ENCODE data around the gene MMP11. TPM values are rescaled to one million over a fixed set of nuclear protein-coding genes. Genes with fewer than 3 reads are reported as not detected.

Gene MMP11
- total and polyA plus RNA-seq, 8 donors = 1.2 to 10.7 (median 9.6) TPM

- Histone ChIP-seq H3K36me3 (peaks cover 0 to 12% of the 10 kb centered on the region in 2 donors), H3K4me3 (peak overlapping the region; percentile 84 to 93), H3K27me3 (no peaks in the 10 kb centered on the region), H3K9me3 (no peaks in the 10 kb centered on the region), H3K4me1 (peaks cover 8 to 34% of the 10 kb centered on the region in 2 donors), H3K27ac (peak overlapping the region; percentile 99 to 100)
- intact Hi-C loops (cut with DNase I) = loop anchor here in 1 of 2 donors (10.0 kb wide), 1 partner anchor 47 kb away; the partner anchor contains the start of gene DERL3
- no peak for TF ChIP-seq CTCF (IDR thresholded peaks at IDR 0.05)
- DNase-seq (no peak), ATAC-seq (no peak)
These were observed 14.9 kb downstream of the MMP11 start for GRCh38 chr22:23787600-23787896.

GRCh38 chr22:23787910-23788309, 15.3 kb downstream of the MMP11 start:
- no peak for DNase-seq
- Histone ChIP-seq H3K27ac (peak overlapping the region; percentile 99 to 100), H3K9me3 (no peaks in the 10 kb centered on the region), H3K27me3 (no peaks in the 10 kb centered on the region), H3K4me1 (peaks cover 8 to 34% of the 10 kb centered on the region in 2 donors), H3K4me3 (peak overlapping the region; percentile 84 to 93), H3K36me3 (peaks cover 0 to 16% of the 10 kb centered on the region in 2 donors)
- no peak for ATAC-seq
- intact Hi-C loops (cut with DNase I) = loop anchor here in 1 of 2 donors (10.0 kb wide), 1 partner anchor 47 kb away; the partner anchor contains the start of gene DERL3
- no peak for TF ChIP-seq CTCF (IDR thresholded peaks at IDR 0.05)

GRCh38 chr22:23789121-23789520, 16.5 kb downstream of the MMP11 start:
- ATAC-seq (no peak), DNase-seq (no peak)
- Histone ChIP-seq H3K9me3 (no peaks in the 10 kb centered on the region), H3K27ac (no peak overlapping the region), H3K27me3 (no peaks in the 10 kb centered on the region), H3K4me3 (no peak overlapping the region), H3K4me1 (peaks cover 8 to 34% of the 10 kb centered on the region in 2 donors), H3K36me3 (peaks cover 0 to 28% of the 10 kb centered on the region in 2 donors)
- intact Hi-C loops (cut with DNase I) = loop anchor here in 1 of 2 donors (10.0 kb wide), 1 partner anchor 46 kb away; the partner anchor contains the start of gene DERL3
- TF ChIP-seq CTCF (IDR thresholded peaks at IDR 0.05) = no peak

DNA sequence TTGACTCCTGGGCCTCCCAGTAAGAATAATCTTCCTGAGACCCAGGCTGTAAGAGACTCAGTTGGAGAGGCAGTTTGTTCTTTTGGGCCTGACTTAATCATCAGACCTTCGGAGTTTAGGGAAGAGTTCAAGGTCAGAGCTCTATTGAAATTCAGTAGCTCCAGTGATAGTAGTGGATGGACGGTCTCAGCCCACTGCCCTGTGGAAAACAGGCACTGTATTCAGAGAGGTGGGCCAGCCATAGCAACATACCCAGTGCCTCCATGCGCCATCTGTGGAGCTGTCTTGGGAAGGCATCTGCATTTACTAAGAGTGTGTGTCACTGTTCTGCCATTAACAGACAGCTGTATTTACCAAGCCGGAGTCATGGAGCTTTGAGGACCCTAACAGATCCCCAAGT, 17.0 kb downstream of the MMP11 start:
- ATAC-seq (no peak), DNase-seq (no peak)
- Histone ChIP-seq H3K4me3 (no peak overlapping the region), H3K27me3 (no peaks in the 10 kb centered on the region), H3K9me3 (no peaks in the 10 kb centered on the region), H3K36me3 (peaks cover 0 to 33% of the 10 kb centered on the region in 2 donors), H3K27ac (no peak overlapping the region), H3K4me1 (peaks cover 8 to 34% of the 10 kb centered on the region in 2 donors)
- TF ChIP-seq CTCF (IDR thresholded peaks at IDR 0.05) = no peak
- intact Hi-C loops (cut with DNase I) = loop anchor here in 1 of 2 donors (10.0 kb wide), 1 partner anchor 45 kb away; the partner anchor contains the start of gene DERL3

GRCh38 chr22:23790819-23791737, 18.4 kb downstream of the MMP11 start:
- DNase-seq = peak in 1 of 4 donors; percentile 22
- H3K4me1 ChIP-seq = peaks cover 8 to 34% of the 10 kb centered on the region in 2 donors
- no peaks in the 10 kb centered on the region for H3K9me3 ChIP-seq
- H3K27ac ChIP-seq = no peak overlapping the region
- no peak for TF ChIP-seq CTCF (IDR thresholded peaks at IDR 0.05)
- intact Hi-C loops (cut with DNase I) = no loop called here
- no peak overlapping the region for H3K4me3 ChIP-seq
- H3K36me3 ChIP-seq = peaks cover 0 to 48% of the 10 kb centered on the region in 2 donors
- no peak for ATAC-seq
- H3K27me3 ChIP-seq = no peaks in the 10 kb centered on the region

All from left lung (tissue), 10 donors.